Measurements from ENCODE around the gene FAM184B.

DNA sequence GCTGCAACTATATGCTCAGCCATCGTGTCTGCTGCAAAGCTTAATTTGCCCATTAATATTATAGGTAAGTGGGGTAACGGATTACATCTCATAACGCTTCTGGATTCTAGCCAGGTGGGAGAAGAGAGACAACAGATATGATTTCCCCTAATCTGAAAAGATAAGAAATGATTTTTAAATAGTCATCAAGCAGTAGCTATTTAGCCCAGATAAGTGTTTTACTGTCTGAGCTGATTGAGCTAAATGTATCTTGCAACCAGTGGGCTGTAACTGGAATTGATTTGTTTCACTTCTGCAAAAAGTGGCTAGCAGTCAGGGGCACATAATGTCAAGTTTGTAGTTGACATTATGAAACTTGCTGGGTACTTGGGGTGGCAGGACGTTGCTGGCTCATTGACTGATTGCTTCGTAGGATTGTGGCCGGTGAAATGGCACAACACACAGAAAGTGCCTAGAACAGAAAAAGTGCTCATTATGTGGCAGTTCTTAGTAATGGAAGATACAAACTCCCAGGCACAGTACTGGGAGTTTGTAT, 185.9 kb downstream of the FAM184B start:
- no peak for TF ChIP-seq POLR2A (IDR thresholded peaks at IDR 0.05)
- TF ChIP-seq CTCF (IDR thresholded peaks at IDR 0.05 in 8 of 11, conservative IDR thresholded peaks at IDR 0.05 in 3 of 11), result no peak

Measured in spleen (tissue), 7 donors.